H1 (cell line): ENCODE data around the gene SMARCA2. TPM values are rescaled to one million over a fixed set of nuclear protein-coding genes. Genes with fewer than 3 reads are reported as not detected.

Source experiments
- CTCF ChIA-PET: fragments of 300-600 bp; sonication (Branson Sonifier 250); formaldehyde crosslinking; loops from one replicate; lab custom pipeline; 2021; ENCODE audit not compliant: partially characterized antibody; lab: Charles Lee
- POLR2A ChIA-PET: fragments of 300-600 bp; sonication (Branson Sonifier 250); formaldehyde crosslinking; loops from one replicate; lab custom pipeline; 2021; ENCODE audit warnings: inconsistent platforms; ENCODE audit not compliant: partially characterized antibody; lab: Charles Lee
- DNase-seq, 2 experiments: peaks; one replicate each; pipeline versions ENCODE4 v3.0.0 to v3.0.0-alpha.2; 2010 to 2022; ENCODE audit warnings: low spot score in 2 of 2, low read depth in 1 of 2, mixed read lengths in 1 of 2
- FAIRE-seq: peaks from 2 replicates; lab custom pipeline; 2011; peaks lifted over from hg19 to GRCh38; lab: Jason Lieb, UNC
- H2AFZ ChIP-seq: 2 replicates; pipeline ENCODE4 v1.8.1; 2012; ENCODE audit warnings: low read length, inconsistent platforms
- H2AK5ac ChIP-seq: 2 replicates; pipeline ENCODE4 v1.6.1; 2013; ENCODE audit warnings: low read depth, low read length
- H2BK120ac ChIP-seq: replicated peaks from 2 replicates; pipeline ENCODE3; 2013; ENCODE audit warnings: low read depth, low read length, inconsistent platforms
- H2BK12ac ChIP-seq: 2 replicates; pipeline ENCODE4 v1.6.1; 2013; ENCODE audit warnings: low read depth, low read length
- H2BK15ac ChIP-seq: 2 replicates; pipeline ENCODE4 v1.6.1; 2013; ENCODE audit warnings: low read length
- H2BK20ac ChIP-seq: 2 replicates; pipeline ENCODE4 v1.6.1; 2013; ENCODE audit warnings: low read length
- H2BK5ac ChIP-seq: 2 replicates; pipeline ENCODE4 v1.6.1; 2013; ENCODE audit warnings: low read depth, low read length
- H3K14ac ChIP-seq: 2 replicates; pipeline ENCODE4 v1.6.1; 2013; ENCODE audit warnings: inconsistent platforms; ENCODE audit not compliant: insufficient read length
- H3K18ac ChIP-seq: 2 replicates; pipeline ENCODE4 v1.6.1; 2013; ENCODE audit warnings: low read length; ENCODE audit errors: extremely low read depth
- H3K23ac ChIP-seq: 2 replicates; pipeline ENCODE4 v1.6.1; 2013; ENCODE audit warnings: inconsistent platforms; ENCODE audit not compliant: insufficient read length
- H3K23me2 ChIP-seq: 2 replicates; pipeline ENCODE4 v1.6.1; 2013; ENCODE audit warnings: low read depth, low read length
- H3K27ac ChIP-seq: 2 replicates; pipeline ENCODE4 v1.6.1; 2011; ENCODE audit warnings: low read depth, low read length, inconsistent platforms
- H3K27me3 ChIP-seq, 4 experiments: replicated peaks in 1 of 4; 1 replicate in 1 of 4; 2 replicates in 3 of 4; pipeline versions ENCODE4 v1.6.1 to v1.8.1; 2011 to 2013; ENCODE audit warnings: low read length in 3 of 4, mild to moderate bottlenecking in 3 of 4, inconsistent platforms in 2 of 4, mixed read lengths in 2 of 4, moderate library complexity in 1 of 4; ENCODE audit not compliant: control insufficient read depth in 3 of 4, insufficient read depth in 3 of 4; ENCODE audit errors: extremely low read depth in 1 of 4
- H3K36me3 ChIP-seq, 4 experiments: 2 replicates each; pipeline versions ENCODE4 v1.6.1 to v1.8.1; 2011 to 2013; ENCODE audit warnings: mild to moderate bottlenecking in 4 of 4, low read length in 3 of 4, moderate library complexity in 2 of 4, control low read depth in 1 of 4, inconsistent platforms in 1 of 4; ENCODE audit not compliant: insufficient read depth in 4 of 4, control insufficient read depth in 2 of 4
- H3K4ac ChIP-seq: replicated peaks from 2 replicates; pipeline ENCODE3; 2013; ENCODE audit warnings: low read length, low read depth, mixed read lengths, inconsistent platforms; ENCODE audit not compliant: insufficient read length
- H3K4me1 ChIP-seq, 4 experiments: replicated peaks in 1 of 4; 1 replicate in 1 of 4; 2 replicates in 3 of 4; pipeline versions ENCODE4 v1.6.1 to v1.8.1; 2011 to 2013; ENCODE audit warnings: low read length in 3 of 4, inconsistent platforms in 2 of 4, mixed read lengths in 1 of 4; ENCODE audit not compliant: insufficient read depth in 4 of 4, control insufficient read depth in 3 of 4
- H3K4me2 ChIP-seq, 2 experiments: 2 replicates each; pipeline versions ENCODE4 v1.6.1 to v1.8.1; 2011 to 2013; ENCODE audit warnings: low read depth in 2 of 2, low read length in 2 of 2, control low read depth in 1 of 2, inconsistent platforms in 1 of 2, mild to moderate bottlenecking in 1 of 2; ENCODE audit not compliant: insufficient read depth in 1 of 2
- H3K4me3 ChIP-seq, 4 experiments: fragments of 200-600, 300-600 bp in 1 of 4; sonication (generic), shearing (Covaris generic), sonication (Bioruptor Twin) in 1 of 4; 2 replicates each; pipeline versions ENCODE4 v1.5.1 to v1.8.1; 2011 to 2016; ENCODE audit warnings: low read length in 4 of 4, low read depth in 3 of 4, control low read depth in 2 of 4, inconsistent platforms in 2 of 4, mild to moderate bottlenecking in 2 of 4, mixed read lengths in 1 of 4, moderate library complexity in 1 of 4; ENCODE audit not compliant: insufficient read depth in 2 of 4; ENCODE audit errors: extremely low read depth in 1 of 4
- H3K56ac ChIP-seq: replicated peaks from 2 replicates; pipeline ENCODE3; 2013; ENCODE audit warnings: low read depth, mild to moderate bottlenecking, mixed read lengths, low read length, inconsistent platforms; ENCODE audit not compliant: insufficient read length
- H3K79me1 ChIP-seq: 2 replicates; pipeline ENCODE4 v1.6.1; 2013; ENCODE audit warnings: low read depth, low read length, control low read depth
- H3K79me2 ChIP-seq, 2 experiments: 2 replicates each; pipeline versions ENCODE4 v1.6.1 to v1.8.1; 2012 to 2013; ENCODE audit warnings: low read length in 2 of 2, mild to moderate bottlenecking in 2 of 2, inconsistent platforms in 1 of 2; ENCODE audit not compliant: insufficient read depth in 2 of 2, control insufficient read depth in 1 of 2
- H3K9ac ChIP-seq, 4 experiments: replicated peaks in 1 of 4; 1 replicate in 1 of 4; 2 replicates in 3 of 4; pipeline versions ENCODE4 v1.6.1 to v1.8.1; 2011 to 2013; ENCODE audit warnings: low read depth in 3 of 4, low read length in 3 of 4, control low read depth in 2 of 4, mild to moderate bottlenecking in 2 of 4, moderate library complexity in 2 of 4, inconsistent platforms in 1 of 4; ENCODE audit errors: extremely low read depth in 1 of 4
- H3K9me3 ChIP-seq, 2 experiments: 2 replicates each; pipeline versions ENCODE4 v1.6.1 to v1.8.1; 2012 to 2013; ENCODE audit warnings: mild to moderate bottlenecking in 2 of 2, moderate library complexity in 2 of 2, control low read depth in 1 of 2, inconsistent platforms in 1 of 2, low read depth in 1 of 2, low read length in 1 of 2, mixed read lengths in 1 of 2; ENCODE audit not compliant: insufficient read depth in 2 of 2
- H4K20me1 ChIP-seq, 2 experiments: replicated peaks in 1 of 2; 2 replicates each; pipeline versions ENCODE3 to v1.8.1; 2011 to 2013; ENCODE audit warnings: inconsistent platforms in 2 of 2, low read length in 2 of 2, mild to moderate bottlenecking in 1 of 2; ENCODE audit not compliant: insufficient read depth in 2 of 2, control insufficient read depth in 1 of 2
- H4K5ac ChIP-seq: 2 replicates; pipeline ENCODE4 v1.6.1; 2013; ENCODE audit warnings: low read length, low read depth, mixed read lengths, inconsistent platforms; ENCODE audit not compliant: insufficient read length
- H4K8ac ChIP-seq: 2 replicates; pipeline ENCODE4 v1.8.0; 2013; ENCODE audit warnings: mild to moderate bottlenecking, moderate library complexity, low read length, inconsistent platforms; ENCODE audit not compliant: insufficient read depth; ENCODE audit errors: extremely low read depth
- H4K91ac ChIP-seq: replicated peaks from 2 replicates; pipeline ENCODE3; 2013; ENCODE audit warnings: low read length, mixed read lengths, inconsistent platforms; ENCODE audit not compliant: insufficient read length
- BCL11A ChIP-seq, 2 experiments: IDR thresholded peaks; one replicate each; pipeline ENCODE4 v1.6.1; 2011; ENCODE audit warnings: low read depth in 2 of 2, low read length in 2 of 2, mild to moderate bottlenecking in 2 of 2
- MAFK ChIP-seq: IDR thresholded peaks from 2 replicates; pipeline ENCODE4 v1.6.1; 2012; ENCODE audit warnings: low read depth, mild to moderate bottlenecking, improper control_type of control experiment, low read length
- SP1 ChIP-seq: IDR thresholded peaks from 2 replicates; pipeline ENCODE4 v1.6.1; 2011; ENCODE audit warnings: low read depth, low read length
- YY1 ChIP-seq: IDR thresholded peaks from 2 replicates; pipeline ENCODE4 v1.6.1; 2011; ENCODE audit warnings: low read depth, mild to moderate bottlenecking, low read length
- WGBS, 2 experiments: shearing (Covaris generic) in 1 of 2; methylation state at CpG; one replicate each; pipeline versions ENCODE4 v1.1.6 to v1.1.7; 2013 to 2015; ENCODE audit warnings: low lambda C conversion rate in 2 of 2, mixed read lengths in 2 of 2, inconsistent platforms in 1 of 2, low coverage in 1 of 2, missing lambda C conversion rate in 1 of 2; ENCODE audit not compliant: insufficient replicate concordance in 2 of 2, insufficient coverage in 1 of 2, insufficient read length in 1 of 2; ENCODE audit errors: extremely low coverage in 1 of 2, missing lambda C conversion rate in 1 of 2; 5-methylcytosine and 5-hydroxymethylcytosine counted together
- polyA plus RNA-seq, 7 experiments: library from polyadenylated mRNA; depleted of rRNA in 3 of 7; stranded (reverse) in 5 of 7; unstranded in 2 of 7; fragments of >200 nt in 5 of 7; fragments of 200-250 nt in 2 of 7; gene quantifications; 1 replicate in 5 of 7; 2 replicates in 1 of 7; 4 replicates in 1 of 7; pipeline versions ENCODE4 v1.2.1 to v1.2.3, GENCODE V29; 2011 to 2013; ENCODE audit warnings: missing spikeins in 2 of 7, mixed read lengths in 2 of 7
- total RNA-seq: library from RNA; stranded (reverse); fragmentation: NEBNext Ultra II Directional; extraction: Animal tissue kit (Norgen Biotek cat#: 25700); gene quantifications from 2 replicates; pipeline ENCODE4 v1.2.1, GENCODE V29; 2021
- TF ChIP-seq, protein P1 (sequence below): IDR thresholded peaks from 2 replicates; pipeline ENCODE4 v1.6.1; 2012; ENCODE audit warnings: inconsistent platforms

The SMARCA2 gene
- total and polyA plus RNA-seq, 2 of the 8 experiments (the other 6 are each of a cell fraction or from before 2014, with no cell fraction given), result 6.3 to 21.7 TPM

GRCh38 chr9:2208465-2208864, 193.3 kb downstream of the SMARCA2 start:
- WGBS, 2 experiments, result 90% methylated on average over 4 of the region's 4 CpGs; no CpG with 5 or more reads in 1 of the 2 experiments

More at GRCh38 chr9:2208465-2208864, 193.3 kb downstream of the SMARCA2 start:
- H4K91ac ChIP-seq, result no peak overlapping the region
- H2AK5ac ChIP-seq, result no peak overlapping the region
- no peaks in the 10 kb centered on the region for H3K27me3 ChIP-seq
- H3K4me1 ChIP-seq, result no peaks in the 10 kb centered on the region
- H3K4me2 ChIP-seq, result no peak overlapping the region
- no peak overlapping the region for H3K56ac ChIP-seq
- H2BK5ac ChIP-seq, result no peak overlapping the region
- ChIA-PET CTCF (no interaction called here), POLR2A (no interaction called here)
- 0 out of 2 replicates have a peak overlapping the region, but pooled peaks have one; percentile 19 for H2BK15ac ChIP-seq
- DNase-seq (no peak), FAIRE-seq (no peak)
- no peaks in the 10 kb centered on the region for H3K79me2 ChIP-seq
- H4K5ac ChIP-seq, result no peak overlapping the region
- H3K9me3 ChIP-seq, result no peaks in the 10 kb centered on the region
- H3K23ac ChIP-seq, result no peak overlapping the region
- no peak overlapping the region for H2BK120ac ChIP-seq
- H3K9ac ChIP-seq, result no peak overlapping the region
- no peak overlapping the region for H3K4me3 ChIP-seq
- H4K20me1 ChIP-seq, result no peaks in the 10 kb centered on the region
- H2AFZ ChIP-seq, result no peak overlapping the region
- H3K23me2 ChIP-seq, result no peaks in the 10 kb centered on the region
- no peak overlapping the region for H3K27ac ChIP-seq
- H3K36me3 ChIP-seq, result no peaks in the 10 kb centered on the region
- no peak overlapping the region for H3K18ac ChIP-seq
- H2BK12ac ChIP-seq, result no peak overlapping the region
- no peak overlapping the region for H3K14ac ChIP-seq
- TF ChIP-seq SP1 (no peak), MAFK (no peak), BCL11A (IDR thresholded peaks at IDR 0.05; ENCODE audit: low read depth in 2 of 2, low read length in 2 of 2) (no peak), YY1 (no peak)
- TF ChIP-seq, protein P1, sequence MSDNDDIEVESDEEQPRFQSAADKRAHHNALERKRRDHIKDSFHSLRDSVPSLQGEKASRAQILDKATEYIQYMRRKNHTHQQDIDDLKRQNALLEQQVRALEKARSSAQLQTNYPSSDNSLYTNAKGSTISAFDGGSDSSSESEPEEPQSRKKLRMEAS, result no peak
- no peaks in the 10 kb centered on the region for H3K79me1 ChIP-seq
- no peak overlapping the region for H3K4ac ChIP-seq
- no peak overlapping the region for H4K8ac ChIP-seq
- no peak overlapping the region for H2BK20ac ChIP-seq
